Breast epithelium (tissue), 3 donors: ENCODE data around the gene GLYR1.

Source experiments
- CTCF ChIP-seq, 3 donors: fragments of 450-650 bp; IDR thresholded peaks; one replicate each; pipeline ENCODE4 v1.5.1; 2016 to 2017; ENCODE audit warnings: antibody characterized with exemption in 3 of 3, mild to moderate bottlenecking in 3 of 3, moderate library complexity in 3 of 3
- POLR2A ChIP-seq: fragments of 450-650 bp; IDR thresholded peaks from one replicate; pipeline ENCODE4 v1.6.1; 2016; ENCODE audit warnings: antibody characterized with exemption, mild to moderate bottlenecking, moderate library complexity
- POLR2AphosphoS5 ChIP-seq, 3 donors: sonication (generic); formaldehyde crosslinking; IDR thresholded peaks; one replicate each; pipeline ENCODE4 v1.6.1; 2017; ENCODE audit warnings: antibody characterized with exemption in 3 of 3

DNA sequence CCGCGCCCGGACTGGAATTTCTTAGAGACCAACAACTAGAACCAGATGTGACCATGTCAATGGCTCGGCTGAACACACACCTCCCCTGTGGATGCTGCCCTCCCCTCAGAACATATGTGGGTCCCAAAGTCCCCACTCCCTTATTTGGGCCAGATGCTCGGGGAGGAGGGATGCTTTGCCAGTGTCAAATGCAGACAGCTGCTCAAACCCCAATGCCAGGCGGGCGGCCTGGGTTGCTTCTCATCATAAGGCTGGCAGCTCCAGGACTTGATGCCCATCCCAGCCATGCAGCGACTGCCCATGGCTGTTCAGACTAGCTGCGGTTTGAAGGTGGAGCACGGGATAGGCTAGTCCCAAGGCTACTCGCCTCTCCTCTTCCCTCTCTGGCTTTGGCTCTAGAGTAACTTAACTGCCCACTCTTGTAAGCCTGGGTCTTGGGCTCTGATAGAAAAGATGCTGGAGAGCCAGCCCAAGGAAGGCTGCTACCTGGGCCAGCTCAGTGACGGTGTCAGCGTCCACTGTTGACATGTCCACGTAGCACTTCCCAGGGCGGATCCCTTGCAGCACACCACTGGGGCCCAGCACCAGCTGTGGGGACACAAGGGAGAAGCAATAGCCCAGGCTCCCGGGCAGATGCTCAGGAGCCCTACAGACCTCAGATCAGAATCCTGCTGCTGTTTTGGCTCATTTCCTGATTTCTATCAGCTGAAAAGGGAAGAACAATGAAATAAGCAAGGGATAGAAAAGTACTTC is 33.7 kb downstream of the GLYR1 start:
- TF ChIP-seq CTCF (IDR thresholded peaks at IDR 0.05) (no peak), POLR2AphosphoS5 (IDR thresholded peaks at IDR 0.05) (no peak), POLR2A (no peak)
